Esophagus mucosa (tissue), 1 donor: ENCODE results near the gene LRRC53. TPM values are rescaled to one million over a fixed set of nuclear protein-coding genes. Genes with fewer than 3 reads are reported as not detected.

ENCODE experiments used
- ATAC-seq: fragments of 200-7000 bp; cut with Tn5 transposase; one replicate; pipeline ENCODE4 v1.9.1; 2020
- total RNA-seq: library from RNA; stranded (reverse); gene quantifications from one replicate; pipeline ENCODE4 v1.2.4, GENCODE V29; 2023
- donor health status: DM: yes; HTN: yes; CAD: no.

LRRC53 gene
- total RNA-seq, 1 donor from 2014 or later: not detected

- ATAC-seq: no peak
These were observed 80.1 kb downstream of the LRRC53 start for GRCh38 chr1:74432325-74432724.

- ATAC-seq: no peak
These were observed 80.9 kb downstream of the LRRC53 start for GRCh38 chr1:74431531-74431930.

GRCh38 chr1:74430342-74430934 lies 82.0 kb downstream of the LRRC53 start:
- no peak for ATAC-seq

- no peak for ATAC-seq
These were observed 82.8 kb downstream of the LRRC53 start for GRCh38 chr1:74429580-74429979.

GRCh38 chr1:74427681-74428080 lies 84.7 kb downstream of the LRRC53 start:
- ATAC-seq: no peak

- no peak for ATAC-seq
These were observed 86.0 kb downstream of the LRRC53 start for GRCh38 chr1:74426208-74426937.

- no peak for ATAC-seq
These were observed 86.7 kb downstream of the LRRC53 start for GRCh38 chr1:74425676-74426075.

GRCh38 chr1:74423471-74423870 lies 88.9 kb downstream of the LRRC53 start:
- no peak for ATAC-seq

- ATAC-seq: no peak
These were observed 89.8 kb downstream of the LRRC53 start for GRCh38 chr1:74422421-74423292.

- no peak for ATAC-seq
These were observed 91.9 kb downstream of the LRRC53 start for GRCh38 chr1:74420467-74420866.

Other genes starting within 250 kb of the LRRC53 start
- not detected for gene ERICH3, start 161.2 kb upstream of the LRRC53 start, total RNA-seq
- 18.0 TPM for gene CRYZ, start 220.4 kb upstream of the LRRC53 start, total RNA-seq
- gene TYW3, start 220.5 kb upstream of the LRRC53 start, total RNA-seq: 10.5 TPM